RWPE1 (cell line): ENCODE data around the gene TTLL9.

Experiments
- CTCF ChIA-PET: fragments of 350-600 bp; sonication (Branson Sonifier 250); formaldehyde crosslinking; extraction: SDS; loops from one replicate; lab custom pipeline; 2021; lab: Yijun Ruan, JAX
- POLR2A ChIA-PET: fragments of 400-600 bp; formaldehyde crosslinking; extraction: SDS; loops from one replicate; lab custom pipeline; 2020; ENCODE audit warnings: antibody characterized with exemption; ENCODE audit not compliant: low non-redundant PET; lab: Yijun Ruan, JAX
- DNase-seq: peaks from one replicate; pipeline ENCODE4 v3.0.0; 2012; ENCODE audit warnings: low spot score
- H3K27ac ChIP-seq: fragments of 450-650 bp; 2 replicates; pipeline ENCODE4 v1.5.1; 2017
- TF ChIP-seq, protein P1 (sequence below): fragments of 450-650 bp; conservative IDR thresholded peaks from 2 replicates; pipeline ENCODE4 v1.5.1; 2017; ENCODE audit warnings: low read depth, mild to moderate bottlenecking

TTLL9 gene, protein sequence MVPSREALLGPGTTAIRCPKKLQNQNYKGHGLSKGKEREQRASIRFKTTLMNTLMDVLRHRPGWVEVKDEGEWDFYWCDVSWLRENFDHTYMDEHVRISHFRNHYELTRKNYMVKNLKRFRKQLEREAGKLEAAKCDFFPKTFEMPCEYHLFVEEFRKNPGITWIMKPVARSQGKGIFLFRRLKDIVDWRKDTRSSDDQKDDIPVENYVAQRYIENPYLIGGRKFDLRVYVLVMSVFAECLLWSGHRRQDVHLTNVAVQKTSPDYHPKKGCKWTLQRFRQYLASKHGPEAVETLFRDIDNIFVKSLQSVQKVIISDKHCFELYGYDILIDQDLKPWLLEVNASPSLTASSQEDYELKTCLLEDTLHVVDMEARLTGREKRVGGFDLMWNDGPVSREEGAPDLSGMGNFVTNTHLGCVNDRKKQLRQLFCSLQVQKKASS

DNA sequence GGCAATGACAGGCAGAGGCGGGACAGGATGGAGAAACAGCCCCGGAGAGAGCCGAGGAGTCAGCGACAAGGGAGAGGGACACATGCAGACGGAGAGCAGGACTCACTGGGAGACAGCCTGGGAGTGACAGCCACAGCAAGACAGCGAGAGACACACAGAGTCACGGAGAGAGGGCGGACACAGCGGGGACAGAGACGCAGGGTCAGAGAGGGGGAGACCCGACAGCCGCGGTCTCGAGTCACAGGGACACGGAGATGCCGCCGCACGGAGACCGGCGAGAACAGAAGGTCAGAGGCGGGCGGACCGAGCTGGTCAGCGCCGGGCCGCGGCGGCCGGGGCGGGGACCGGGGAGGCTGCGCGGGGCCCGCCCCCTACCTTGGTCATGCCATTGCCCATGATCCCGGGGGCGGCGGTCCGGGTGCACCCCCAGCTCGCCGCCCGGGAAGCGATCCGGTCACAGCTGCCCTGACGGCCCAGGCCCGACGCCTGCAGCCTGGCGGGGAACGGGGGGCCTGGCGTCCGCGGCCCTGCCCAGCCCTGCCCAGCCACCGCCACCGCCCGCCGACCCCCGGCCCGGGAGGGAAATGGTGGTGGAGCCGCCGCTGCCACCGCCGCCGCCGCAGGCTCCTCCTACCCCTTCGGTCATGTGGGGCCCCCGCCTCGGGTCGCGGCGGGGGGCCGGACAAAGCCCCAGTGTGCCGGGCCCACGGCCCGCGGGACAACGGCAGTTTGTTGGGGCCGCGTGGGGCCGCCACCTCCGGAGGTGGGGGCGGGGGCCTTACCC, at the start of gene TTLL9, which contains the start of gene DUSP15:
TSS of gene TTLL9 (plus strand) at position 693 of the 784 bp plus-strand sequence. CDS start 493 bp downstream, outside the sequence.
TSS of gene DUSP15 (minus strand) at position 586 of the 784 bp plus-strand sequence. CDS start at position 396, 190 bp downstream.
- ChIA-PET POLR2A (no interaction called here), CTCF (interaction anchor here (0.6 to 4.4 kb wide), 4 partner anchors 18 to 149 kb away, joined by 3 to 12 read pairs (median 4); no protein-coding TSS in a partner anchor)
- no peak for DNase-seq
- TF ChIP-seq, protein P1, sequence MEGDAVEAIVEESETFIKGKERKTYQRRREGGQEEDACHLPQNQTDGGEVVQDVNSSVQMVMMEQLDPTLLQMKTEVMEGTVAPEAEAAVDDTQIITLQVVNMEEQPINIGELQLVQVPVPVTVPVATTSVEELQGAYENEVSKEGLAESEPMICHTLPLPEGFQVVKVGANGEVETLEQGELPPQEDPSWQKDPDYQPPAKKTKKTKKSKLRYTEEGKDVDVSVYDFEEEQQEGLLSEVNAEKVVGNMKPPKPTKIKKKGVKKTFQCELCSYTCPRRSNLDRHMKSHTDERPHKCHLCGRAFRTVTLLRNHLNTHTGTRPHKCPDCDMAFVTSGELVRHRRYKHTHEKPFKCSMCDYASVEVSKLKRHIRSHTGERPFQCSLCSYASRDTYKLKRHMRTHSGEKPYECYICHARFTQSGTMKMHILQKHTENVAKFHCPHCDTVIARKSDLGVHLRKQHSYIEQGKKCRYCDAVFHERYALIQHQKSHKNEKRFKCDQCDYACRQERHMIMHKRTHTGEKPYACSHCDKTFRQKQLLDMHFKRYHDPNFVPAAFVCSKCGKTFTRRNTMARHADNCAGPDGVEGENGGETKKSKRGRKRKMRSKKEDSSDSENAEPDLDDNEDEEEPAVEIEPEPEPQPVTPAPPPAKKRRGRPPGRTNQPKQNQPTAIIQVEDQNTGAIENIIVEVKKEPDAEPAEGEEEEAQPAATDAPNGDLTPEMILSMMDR, result no peak
- no peak within 1 kb of the TSS for H3K27ac ChIP-seq

DNA sequence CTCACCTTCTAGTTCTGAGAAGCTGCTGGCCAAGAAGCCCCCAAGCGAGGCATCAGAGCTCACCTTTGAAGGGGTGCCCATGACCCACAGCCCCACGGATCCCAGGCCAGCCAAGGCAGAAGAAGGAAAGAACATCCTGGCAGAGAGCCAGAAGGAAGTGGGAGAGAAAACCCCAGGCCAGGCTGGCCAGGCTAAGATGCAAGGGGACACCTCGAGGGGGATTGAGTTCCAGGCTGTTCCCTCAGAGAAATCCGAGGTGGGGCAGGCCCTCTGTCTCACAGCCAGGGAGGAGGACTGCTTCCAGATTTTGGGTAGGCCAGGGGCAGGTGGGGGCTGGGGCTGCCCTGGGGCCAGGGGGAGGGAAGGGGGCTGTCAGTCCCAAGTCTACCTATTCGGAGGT, 49.0 kb upstream of the TTLL9 start:
- DNase-seq, result no peak
- ChIA-PET POLR2A (no interaction called here), CTCF (interaction anchor here (0.5 to 5.1 kb wide), 4 partner anchors 26 to 254 kb away, joined by 3 to 81 read pairs (median 35); no protein-coding TSS in a partner anchor)
- TF ChIP-seq, protein P1, result no peak
- H3K27ac ChIP-seq, result no peak overlapping the region

DNA sequence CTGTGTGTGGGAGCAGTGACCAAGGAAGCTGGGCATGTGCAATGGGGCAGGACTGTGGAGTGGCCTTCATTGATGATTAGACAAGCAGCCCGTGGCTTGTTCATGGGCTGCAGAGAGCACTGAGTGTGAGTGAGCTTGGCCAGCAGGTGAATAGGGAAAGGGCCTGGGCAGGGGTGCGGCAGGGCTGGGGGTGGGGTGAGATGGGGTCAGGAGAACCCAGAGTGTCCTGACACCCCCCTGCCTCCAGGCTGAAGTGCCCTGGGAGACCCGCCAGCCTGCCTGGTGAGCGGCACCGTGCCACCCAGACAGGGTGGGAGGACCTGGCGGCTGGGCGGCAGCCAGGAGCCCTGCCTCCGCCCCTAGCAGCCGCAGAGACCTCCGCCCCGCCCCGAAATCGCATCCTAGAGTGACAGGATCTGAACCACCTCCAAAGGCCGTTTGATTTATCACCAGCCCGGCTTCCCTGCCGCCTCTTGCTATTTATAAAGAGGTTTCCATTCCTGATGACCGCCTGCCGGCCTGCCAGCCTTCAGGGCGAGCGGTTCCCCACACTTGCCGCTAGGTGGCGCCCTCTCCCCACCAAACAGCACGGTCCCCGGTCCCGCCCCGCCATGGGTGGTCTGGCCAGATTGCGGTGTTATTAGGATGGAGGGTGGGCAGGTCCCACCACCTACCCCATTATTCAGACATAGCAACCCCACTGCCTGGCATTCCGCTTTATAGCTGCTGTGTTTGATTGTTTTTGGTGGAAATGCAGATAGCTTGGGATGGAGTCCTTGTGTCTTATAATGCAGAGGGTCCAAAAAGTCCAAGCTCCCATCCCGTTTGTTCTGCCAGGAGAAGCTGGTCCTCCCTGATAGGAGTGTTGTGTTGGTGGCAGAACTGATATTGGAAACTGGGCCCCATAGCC, 47.8 kb upstream of the TTLL9 start:
- ChIA-PET POLR2A (interaction anchor here (0.7 kb wide), 1 partner anchor 226 kb away, joined by 3 read pairs; no protein-coding TSS in a partner anchor), CTCF (interaction anchor here (0.5 to 5.1 kb wide), 54 partner anchors 8 to 843 kb away, joined by 3 to 81 read pairs (median 5); partner anchors contain the start of genes DUSP15, FOXS1, PDRG1 and TTLL9)
- TF ChIP-seq, protein P1, result peak; percentile 100
- DNase-seq, result peak; percentile 92
- peak overlapping the region; percentile 28 for H3K27ac ChIP-seq

DNA sequence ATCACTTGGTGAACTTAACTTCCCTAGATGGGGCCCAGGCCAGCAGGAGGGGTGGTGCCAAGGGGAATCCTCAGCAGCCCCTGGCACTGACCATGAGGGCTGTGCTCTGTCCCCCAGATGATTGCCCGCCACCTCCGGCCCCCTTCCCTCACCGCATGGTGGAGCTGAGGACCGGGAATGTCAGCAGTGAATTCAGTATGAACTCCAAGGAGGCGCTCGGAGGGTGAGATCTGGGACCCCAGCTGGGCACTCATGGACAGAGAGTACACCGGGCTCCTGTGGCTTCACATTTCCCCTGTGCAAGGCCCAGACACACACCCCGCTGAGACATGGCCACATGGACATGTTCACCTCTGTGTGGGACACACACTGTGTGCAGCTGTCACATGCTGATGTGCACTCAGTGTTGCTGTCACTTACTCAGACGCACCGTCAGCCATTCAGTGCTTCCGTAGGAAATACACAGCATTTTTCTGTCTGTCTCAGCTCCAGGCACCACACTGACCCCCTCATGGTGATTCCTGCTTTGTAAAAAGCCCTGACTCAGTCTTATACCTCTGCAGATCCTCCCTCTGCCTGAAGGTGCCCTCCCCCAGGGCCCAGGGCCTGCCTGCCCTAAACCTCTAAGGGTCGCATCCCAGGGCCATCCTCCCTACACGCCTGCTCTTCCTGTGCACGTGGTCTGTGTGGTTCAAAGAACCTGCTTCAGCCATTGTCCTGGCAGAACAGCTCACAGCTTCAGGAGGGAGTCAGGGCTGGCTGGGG, 46.9 kb upstream of the TTLL9 start:
- no peak for DNase-seq
- POLR2A ChIA-PET, result no interaction called here
- TF ChIP-seq, protein P1, result no peak
- CTCF ChIA-PET, result interaction anchor here (0.5 to 5.1 kb wide), 49 partner anchors 9 to 842 kb away, joined by 3 to 81 read pairs (median 6); partner anchors contain the start of genes DUSP15, FOXS1, PDRG1 and TTLL9
- H3K27ac ChIP-seq, result no peak overlapping the region

DNA sequence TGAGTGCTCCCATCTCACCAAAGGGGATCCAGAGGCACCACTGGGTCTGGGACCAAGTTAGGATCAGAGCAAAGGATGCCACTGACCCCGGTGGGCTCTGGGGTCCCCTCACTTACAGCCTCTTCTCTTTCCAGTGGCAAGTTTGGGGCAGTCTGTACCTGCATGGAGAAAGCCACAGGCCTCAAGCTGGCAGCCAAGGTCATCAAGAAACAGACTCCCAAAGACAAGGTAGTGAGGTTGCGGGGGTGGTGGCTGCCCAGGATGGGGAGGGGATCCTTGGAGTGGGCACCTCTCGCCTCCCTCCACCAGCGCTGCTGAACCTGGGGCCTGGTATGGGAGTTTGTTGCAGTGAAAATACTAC, 46.3 kb upstream of the TTLL9 start:
- DNase-seq, result no peak
- ChIA-PET CTCF (interaction anchor here (0.6 to 5.1 kb wide), 13 partner anchors 17 to 267 kb away, joined by 3 to 81 read pairs (median 7); partner anchors contain the start of genes FOXS1 and PDRG1), POLR2A (no interaction called here)
- H3K27ac ChIP-seq, result no peak overlapping the region
- TF ChIP-seq, protein P1, result no peak
